Measurements from ENCODE around the gene TAS2R30.

TAS2R30 gene

GRCh38 chr12:11089246-11089645 is 45.2 kb downstream of the TAS2R30 start:
- TF ChIP-seq FOXP2 (optimal IDR thresholded peaks at IDR 0.05; ENCODE audit: borderline replicate concordance, extremely low read depth, extremely low read length, insufficient read depth), result no peak
- no peak for TF ChIP-seq POLR2AphosphoS5 (IDR thresholded peaks at IDR 0.05; ENCODE audit: low read depth, low read length)

- TF ChIP-seq POLR2AphosphoS5 (IDR thresholded peaks at IDR 0.05; ENCODE audit: low read depth, low read length) (no peak), FOXP2 (optimal IDR thresholded peaks at IDR 0.05; ENCODE audit: borderline replicate concordance, extremely low read depth, extremely low read length, insufficient read depth) (no peak), SIN3A (IDR thresholded peaks at IDR 0.05; ENCODE audit: borderline replicate concordance, insufficient read depth, low read length) (no peak), TAF1 (IDR thresholded peaks at IDR 0.05; ENCODE audit: borderline replicate concordance, insufficient read depth, low read length) (no peak), REST (IDR thresholded peaks at IDR 0.05; ENCODE audit: insufficient read depth in 1 of 2, low read depth in 2 of 2, low read length in 2 of 2) (no peak)
Observed at GRCh38 chr12:11085419-11085818, 49.0 kb downstream of the TAS2R30 start.
